Measurements from ENCODE around the gene ARSD.

The ARSD gene

DNA sequence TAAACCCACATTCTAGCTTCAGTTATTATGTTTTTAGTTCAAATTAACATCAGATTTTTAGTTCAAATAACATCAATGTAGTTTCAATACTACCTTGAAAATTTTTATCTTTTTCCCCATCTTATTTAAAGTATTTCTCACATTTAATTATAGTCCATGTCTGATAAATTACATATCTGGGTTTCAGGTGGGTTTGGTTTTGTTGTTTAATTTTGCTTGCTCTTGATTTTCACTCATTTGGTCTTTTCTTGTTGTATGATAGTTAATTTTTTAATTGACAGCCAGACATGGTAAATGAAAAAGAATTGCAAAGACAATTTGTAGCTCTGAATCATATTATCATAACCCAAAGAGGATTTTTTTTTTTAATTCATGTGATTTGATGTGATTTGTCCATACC, 58.5 kb downstream of the ARSD start:
- TF ChIP-seq, protein P1, sequence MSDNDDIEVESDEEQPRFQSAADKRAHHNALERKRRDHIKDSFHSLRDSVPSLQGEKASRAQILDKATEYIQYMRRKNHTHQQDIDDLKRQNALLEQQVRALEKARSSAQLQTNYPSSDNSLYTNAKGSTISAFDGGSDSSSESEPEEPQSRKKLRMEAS (IDR thresholded peaks at IDR 0.05; ENCODE audit: low read depth, low read length): no peak
- no peak overlapping the region for H3K4me3 ChIP-seq (ENCODE audit: low read depth, low read length)
- no peak for DNase-seq (ENCODE audit: low read depth)

DNA sequence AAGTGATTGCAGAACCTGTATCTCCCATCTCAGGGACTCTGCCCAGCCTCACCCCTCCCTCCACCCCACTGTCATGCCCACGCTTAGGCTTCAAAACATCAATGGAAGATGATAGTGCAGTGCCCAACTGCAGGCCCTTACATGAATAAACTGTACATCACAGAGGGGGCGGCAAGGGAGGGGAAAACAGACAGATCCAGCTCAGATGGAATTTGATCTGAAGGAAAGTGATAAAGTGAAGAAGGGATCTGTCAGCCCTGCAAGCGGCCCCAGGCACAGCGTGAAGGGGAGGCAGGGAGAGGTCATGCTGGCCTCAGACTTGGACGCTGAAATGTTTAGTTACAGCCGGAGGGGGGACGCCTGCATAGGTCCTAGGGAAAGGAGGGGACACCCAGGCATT, 61.9 kb downstream of the ARSD start:
- TF ChIP-seq POLR2A (IDR thresholded peaks at IDR 0.05; ENCODE audit: extremely low read depth, insufficient read length) (no peak), MYC (IDR thresholded peaks at IDR 0.05; ENCODE audit: low read depth, low read length) (no peak)
- TF ChIP-seq, protein P2, sequence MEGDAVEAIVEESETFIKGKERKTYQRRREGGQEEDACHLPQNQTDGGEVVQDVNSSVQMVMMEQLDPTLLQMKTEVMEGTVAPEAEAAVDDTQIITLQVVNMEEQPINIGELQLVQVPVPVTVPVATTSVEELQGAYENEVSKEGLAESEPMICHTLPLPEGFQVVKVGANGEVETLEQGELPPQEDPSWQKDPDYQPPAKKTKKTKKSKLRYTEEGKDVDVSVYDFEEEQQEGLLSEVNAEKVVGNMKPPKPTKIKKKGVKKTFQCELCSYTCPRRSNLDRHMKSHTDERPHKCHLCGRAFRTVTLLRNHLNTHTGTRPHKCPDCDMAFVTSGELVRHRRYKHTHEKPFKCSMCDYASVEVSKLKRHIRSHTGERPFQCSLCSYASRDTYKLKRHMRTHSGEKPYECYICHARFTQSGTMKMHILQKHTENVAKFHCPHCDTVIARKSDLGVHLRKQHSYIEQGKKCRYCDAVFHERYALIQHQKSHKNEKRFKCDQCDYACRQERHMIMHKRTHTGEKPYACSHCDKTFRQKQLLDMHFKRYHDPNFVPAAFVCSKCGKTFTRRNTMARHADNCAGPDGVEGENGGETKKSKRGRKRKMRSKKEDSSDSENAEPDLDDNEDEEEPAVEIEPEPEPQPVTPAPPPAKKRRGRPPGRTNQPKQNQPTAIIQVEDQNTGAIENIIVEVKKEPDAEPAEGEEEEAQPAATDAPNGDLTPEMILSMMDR (IDR thresholded peaks at IDR 0.05; ENCODE audit: low read depth, low read length): no peak
- TF ChIP-seq, protein P1 (IDR thresholded peaks at IDR 0.05; ENCODE audit: low read depth, low read length): no peak
- no peak for DNase-seq (ENCODE audit: low read depth)
- H3K4me3 ChIP-seq (ENCODE audit: low read depth, low read length): no peak overlapping the region

DNA sequence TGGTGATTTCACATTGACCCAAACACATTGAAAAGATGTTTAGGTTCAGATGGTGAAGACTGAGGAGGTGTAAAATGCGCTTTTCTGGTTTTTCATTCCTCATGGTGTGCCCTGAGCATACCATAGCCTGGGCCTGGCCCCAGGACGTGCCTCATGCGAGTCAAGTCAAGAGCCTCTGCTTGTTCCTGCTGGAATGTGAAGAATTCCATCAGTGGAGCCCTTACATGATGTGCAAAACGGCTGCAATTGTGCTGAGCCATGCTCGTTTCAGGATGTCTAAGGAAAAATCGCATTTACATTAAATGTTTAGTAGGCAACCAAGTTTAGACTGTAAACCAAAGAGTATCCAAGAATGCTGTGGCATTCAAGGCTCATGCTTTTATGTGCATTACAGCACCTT, 65.5 kb downstream of the ARSD start:
- H3K4me3 ChIP-seq (ENCODE audit: low read depth, low read length): no peak overlapping the region
- TF ChIP-seq, protein P2 (IDR thresholded peaks at IDR 0.05; ENCODE audit: low read depth, low read length): no peak
- TF ChIP-seq, protein P1 (IDR thresholded peaks at IDR 0.05; ENCODE audit: low read depth, low read length): no peak
- no peak for TF ChIP-seq POLR2A (IDR thresholded peaks at IDR 0.05; ENCODE audit: extremely low read depth, insufficient read length)
- no peak for TF ChIP-seq MYC (IDR thresholded peaks at IDR 0.05; ENCODE audit: low read depth, low read length)
- DNase-seq (ENCODE audit: low read depth): no peak

DNA sequence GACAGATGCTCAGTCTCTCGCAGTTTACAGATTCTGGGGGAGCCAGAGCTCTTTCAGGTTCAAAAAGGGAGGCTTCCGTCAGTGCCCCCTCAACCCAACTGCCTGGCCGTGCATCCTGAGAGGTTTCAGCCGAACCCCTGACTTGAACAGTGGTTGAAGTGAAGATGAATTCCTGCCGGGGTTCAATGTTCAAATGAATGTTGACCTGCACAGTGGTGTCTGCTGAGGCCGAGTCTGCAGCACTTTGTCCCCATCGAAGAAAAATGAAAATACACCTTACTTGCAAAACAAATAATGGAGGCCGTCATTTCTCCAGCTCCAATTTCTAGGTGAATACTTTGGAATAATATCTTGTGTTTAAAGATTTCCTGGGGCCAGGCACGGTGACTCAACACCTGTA, 66.7 kb downstream of the ARSD start:
- H3K4me3 ChIP-seq (ENCODE audit: low read depth, low read length): no peak overlapping the region
- DNase-seq (ENCODE audit: low read depth): no peak
- TF ChIP-seq MYC (IDR thresholded peaks at IDR 0.05; ENCODE audit: low read depth, low read length): no peak
- TF ChIP-seq, protein P2 (IDR thresholded peaks at IDR 0.05; ENCODE audit: low read depth, low read length): no peak
- TF ChIP-seq, protein P1 (IDR thresholded peaks at IDR 0.05; ENCODE audit: low read depth, low read length): no peak
- TF ChIP-seq POLR2A (IDR thresholded peaks at IDR 0.05; ENCODE audit: extremely low read depth, insufficient read length): no peak

DNA sequence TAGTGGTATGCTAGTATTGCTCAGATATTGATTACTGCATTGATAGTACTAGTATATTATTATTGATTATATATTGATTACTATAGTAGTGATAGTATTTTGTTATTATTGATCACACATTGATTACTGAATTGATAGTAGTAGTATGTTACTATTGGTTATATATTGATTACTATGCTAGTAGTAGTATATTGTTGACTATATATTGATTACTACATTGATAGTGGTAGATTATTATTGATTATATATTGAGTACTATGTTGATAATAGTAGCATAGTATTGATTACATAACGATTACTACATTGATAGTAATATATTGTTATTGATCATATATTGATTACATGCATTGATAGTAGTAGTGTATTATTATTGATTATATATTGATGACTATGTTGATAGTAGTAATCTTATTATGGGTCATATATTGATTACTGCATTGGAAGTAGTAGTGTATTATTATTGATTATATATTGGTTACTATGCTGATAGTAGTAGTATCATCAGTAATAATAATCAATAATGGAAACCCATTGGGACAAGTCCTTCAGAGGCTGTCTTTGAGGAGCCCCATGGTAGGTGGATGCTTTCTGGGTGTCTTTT, 69.8 kb downstream of the ARSD start:
- H3K4me3 ChIP-seq (ENCODE audit: low read depth, low read length): no peak overlapping the region
- TF ChIP-seq, protein P1 (IDR thresholded peaks at IDR 0.05; ENCODE audit: low read depth, low read length): no peak
- no peak for DNase-seq (ENCODE audit: low read depth)

DNA sequence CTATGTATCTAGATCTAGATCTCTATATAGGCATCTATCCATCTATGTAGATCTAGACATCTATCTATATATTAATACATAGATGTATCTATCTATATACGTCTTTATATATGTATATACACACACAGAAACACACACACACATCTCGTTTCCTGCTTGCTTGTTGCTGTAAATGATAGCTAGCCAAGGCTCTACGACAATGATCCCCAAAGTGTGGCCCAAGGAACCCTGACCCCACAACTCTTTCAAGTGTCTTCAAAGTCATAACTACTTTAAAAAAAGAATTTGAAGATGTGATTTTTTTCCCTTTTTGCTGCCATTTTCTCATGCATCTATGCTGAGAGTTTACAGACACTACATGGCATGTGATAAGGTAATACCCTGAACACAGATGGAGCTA, 71.6 kb downstream of the ARSD start:
- no peak for DNase-seq (ENCODE audit: low read depth)
- no peak overlapping the region for H3K4me3 ChIP-seq (ENCODE audit: low read depth, low read length)

More for the DNA sequence above, 71.6 kb downstream of the ARSD start:
- TF ChIP-seq, protein P1 (IDR thresholded peaks at IDR 0.05; ENCODE audit: low read depth, low read length): no peak
- TF ChIP-seq POLR2A (IDR thresholded peaks at IDR 0.05; ENCODE audit: extremely low read depth, insufficient read length): no peak
- no peak for TF ChIP-seq MYC (IDR thresholded peaks at IDR 0.05; ENCODE audit: low read depth, low read length)
- TF ChIP-seq, protein P2 (IDR thresholded peaks at IDR 0.05; ENCODE audit: low read depth, low read length): no peak
